DND-41 (cell line): ENCODE measurements around the gene TPRG1.

Experiments used
- CTCF ChIP-seq: IDR thresholded peaks from 2 replicates; pipeline ENCODE4 v1.5.1; 2012; ENCODE audit warnings: borderline replicate concordance, low read length, moderate library complexity, mild to moderate bottlenecking; ENCODE audit not compliant: poor library complexity, severe bottlenecking; ENCODE audit errors: extremely low read depth
- EZH2 ChIP-seq: IDR thresholded peaks from 3 replicates; pipeline ENCODE4 v1.6.1; 2012; ENCODE audit warnings: borderline replicate concordance, low read depth, mild to moderate bottlenecking, moderate library complexity, low read length, inconsistent platforms; ENCODE audit not compliant: severe bottlenecking

- TF ChIP-seq CTCF (peak; percentile 65), EZH2 (no peak)
Observed at GRCh38 chr3:189270248-189270832, 98.6 kb downstream of the TPRG1 start.
